Muscle of back (tissue), 11 donors: ENCODE results near the gene PRSS36. TPM values are rescaled to one million over a fixed set of nuclear protein-coding genes. Genes with fewer than 3 reads are reported as not detected.
A peak's percentile ranks its signal among the peaks of the same experiment; 100 is the strongest.
"Not testable (repeated sequence)": the region's sequence is repeated elsewhere in the genome, so short reads cannot be mapped to it uniquely, and the experiment has no call there.

Source experiments
- DNase-seq, 3 donors: peaks; one replicate each; pipeline versions ENCODE4 v3.0.0 to v3.0.0-alpha.2; 2013
- polyA plus RNA-seq, 10 donors: library from polyadenylated mRNA; unstranded; fragments of 120-200 nt; gene quantifications; one replicate each; pipeline ENCODE4 v1.2.1, GENCODE V29; 2013; ENCODE audit not compliant: insufficient read length in 10 of 10

Gene PRSS36
- polyA plus RNA-seq, 10 donors = 1.1 to 2.8 (median 1.8) TPM

DNA sequence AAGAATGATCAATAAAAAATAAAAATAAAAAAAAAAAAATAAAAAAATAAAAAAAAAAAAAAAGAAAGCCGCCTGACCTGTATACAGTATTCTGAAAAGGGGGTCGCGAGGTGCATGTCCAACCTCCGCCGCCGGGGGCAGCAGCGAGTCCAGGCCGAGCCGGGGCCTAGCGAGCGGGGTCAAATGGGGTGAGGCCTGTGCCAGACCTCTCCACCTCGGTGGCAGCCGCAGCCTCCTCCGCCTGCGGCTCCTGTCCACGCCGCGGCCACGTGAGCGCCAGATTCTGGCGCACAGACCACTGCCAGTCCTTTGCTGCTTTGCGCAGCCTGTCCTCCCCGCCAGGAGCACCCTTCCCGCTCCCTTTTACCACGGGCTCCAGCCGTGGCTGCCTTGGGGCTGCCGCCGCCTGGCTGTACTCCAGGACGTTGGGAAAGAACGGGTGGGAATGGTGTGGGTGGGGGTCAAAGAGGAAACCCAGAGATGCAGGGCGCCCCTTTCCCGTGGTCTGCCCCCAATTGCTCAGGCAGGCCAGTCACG is 44.1 kb downstream of the PRSS36 start:
- peak; percentile 45 to 78 (median 70) for DNase-seq

DNA sequence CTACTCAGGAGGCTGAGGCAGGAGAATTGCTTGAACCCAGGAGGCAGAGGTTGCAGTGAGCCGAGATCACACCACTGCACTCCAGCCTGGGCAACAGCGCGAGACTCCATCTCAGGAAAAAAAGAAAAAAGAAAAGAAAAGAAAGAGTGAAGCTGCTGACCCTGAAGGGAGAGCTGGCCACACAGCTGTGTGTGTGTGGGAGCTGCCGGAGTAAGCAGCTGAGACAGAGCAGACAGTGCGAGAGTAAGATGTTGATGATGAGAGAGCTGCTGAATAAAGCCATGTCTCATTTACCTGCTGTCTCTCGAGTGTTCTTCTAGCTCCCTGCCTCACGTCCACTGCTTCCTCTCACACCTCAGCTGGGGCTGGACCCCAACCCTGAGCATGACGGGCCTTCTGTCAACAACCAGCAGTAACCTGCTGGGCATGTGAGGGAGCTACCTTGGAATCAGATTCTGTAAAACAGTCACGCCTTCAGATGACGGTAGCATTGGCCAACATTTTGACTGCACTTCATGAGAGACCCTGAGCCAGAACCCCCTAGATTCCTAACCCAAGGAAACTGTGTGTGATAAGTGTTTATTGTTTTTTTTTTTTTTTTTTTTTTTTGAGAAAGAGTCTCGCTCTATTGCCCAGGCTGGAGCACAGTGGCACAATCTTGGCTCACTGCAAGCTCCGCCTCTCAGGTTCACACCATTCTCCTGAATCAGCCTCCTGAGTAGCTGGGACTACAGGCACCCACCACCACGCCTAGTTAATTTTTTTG is 48.8 kb downstream of the PRSS36 start:
- DNase-seq = not testable (repeated sequence)

DNA sequence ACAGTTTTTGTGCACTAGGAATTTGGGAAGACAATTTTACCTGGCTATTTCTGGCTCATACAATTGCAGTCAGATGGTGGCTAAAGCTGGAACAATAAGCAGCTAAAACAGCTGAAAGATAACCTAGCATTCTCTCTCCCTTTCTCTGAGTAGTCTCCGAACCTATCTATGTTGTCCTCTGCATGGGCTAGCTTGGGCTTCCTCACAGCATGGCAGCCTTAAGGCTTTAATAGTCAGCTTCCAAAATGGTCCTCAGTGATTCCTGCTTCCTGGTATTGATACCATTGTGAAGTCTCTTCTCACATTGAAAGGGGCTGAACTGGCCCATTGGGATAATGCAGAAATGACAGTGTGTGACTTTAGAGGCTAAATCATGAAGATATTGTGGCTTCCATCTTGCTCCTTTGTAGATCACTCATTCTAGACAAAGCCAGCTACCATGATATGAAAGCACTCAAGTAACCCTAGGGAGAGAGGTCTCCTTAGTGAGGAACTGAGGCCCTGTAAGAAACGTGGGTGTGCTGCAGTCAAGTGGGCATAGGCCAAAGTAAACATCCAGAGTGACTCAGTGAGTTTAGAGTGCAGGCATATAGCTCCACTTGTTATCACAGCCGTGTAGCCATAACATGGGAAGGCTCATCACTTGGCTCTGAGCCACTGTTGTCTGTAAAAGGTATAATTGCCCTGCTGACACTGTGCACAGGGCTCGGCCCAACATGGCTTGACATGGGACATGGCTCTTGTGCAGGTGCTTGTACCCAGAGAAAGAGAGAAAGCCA is 49.8 kb downstream of the PRSS36 start:
- DNase-seq = no peak

DNA sequence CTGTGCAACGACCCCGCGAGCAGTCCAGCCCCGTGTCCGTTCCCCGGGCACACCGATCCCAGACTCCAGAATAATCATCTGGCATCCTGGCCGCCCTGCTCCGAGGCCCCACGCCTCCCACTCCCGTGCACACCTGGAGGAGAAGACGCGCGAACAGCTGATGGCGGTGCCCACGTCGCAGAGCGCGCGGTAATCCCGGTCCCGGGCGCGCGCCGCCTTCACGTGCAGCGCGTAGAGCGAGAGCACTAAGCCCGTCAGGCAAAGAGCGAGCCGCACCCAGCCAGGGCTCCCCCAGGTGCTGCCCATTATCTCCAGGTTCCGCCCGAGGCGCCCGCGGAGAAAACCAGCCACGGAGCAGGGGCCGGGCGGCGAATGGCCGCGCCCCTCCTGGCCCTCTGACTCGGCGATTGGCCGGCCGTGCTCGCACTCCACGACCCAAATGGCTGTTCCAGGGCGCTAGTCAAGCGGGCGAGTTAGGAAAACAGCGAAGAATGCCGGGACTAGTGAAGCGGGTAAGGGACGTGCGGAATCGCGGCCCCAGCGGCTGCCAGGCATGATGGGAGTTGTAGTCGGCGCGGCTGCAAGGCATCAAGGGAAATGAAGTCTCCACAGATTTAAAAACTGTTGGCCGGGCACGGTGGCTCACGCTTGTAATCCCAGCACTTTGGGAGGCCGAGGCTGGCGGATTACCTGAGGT is 55.3 kb downstream of the PRSS36 start, which contains the start of gene VKORC1:
Gene VKORC1 (minus strand): TSS at position 374 of the 697 bp plus-strand sequence. CDS start 68 bp downstream, at position 306.
- peak; percentile 93 to 97 (median 96) for DNase-seq

DNA sequence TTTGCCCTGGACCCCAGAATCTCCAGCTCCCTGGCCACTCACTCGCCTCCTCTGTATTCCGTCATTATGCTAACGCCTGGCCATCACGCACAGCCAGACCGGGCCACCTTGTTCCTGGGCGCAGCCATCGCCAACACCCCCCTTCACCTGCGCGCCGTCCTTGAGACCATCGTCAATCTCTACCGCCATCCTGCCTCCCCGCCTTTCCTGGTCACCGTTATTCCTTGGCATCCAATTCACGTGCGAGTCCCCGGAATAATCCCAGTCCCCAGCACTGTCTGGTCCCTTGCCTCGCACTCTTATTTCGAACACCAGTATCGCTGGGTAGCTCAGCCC is 55.8 kb downstream of the PRSS36 start:
- no peak for DNase-seq

DNA sequence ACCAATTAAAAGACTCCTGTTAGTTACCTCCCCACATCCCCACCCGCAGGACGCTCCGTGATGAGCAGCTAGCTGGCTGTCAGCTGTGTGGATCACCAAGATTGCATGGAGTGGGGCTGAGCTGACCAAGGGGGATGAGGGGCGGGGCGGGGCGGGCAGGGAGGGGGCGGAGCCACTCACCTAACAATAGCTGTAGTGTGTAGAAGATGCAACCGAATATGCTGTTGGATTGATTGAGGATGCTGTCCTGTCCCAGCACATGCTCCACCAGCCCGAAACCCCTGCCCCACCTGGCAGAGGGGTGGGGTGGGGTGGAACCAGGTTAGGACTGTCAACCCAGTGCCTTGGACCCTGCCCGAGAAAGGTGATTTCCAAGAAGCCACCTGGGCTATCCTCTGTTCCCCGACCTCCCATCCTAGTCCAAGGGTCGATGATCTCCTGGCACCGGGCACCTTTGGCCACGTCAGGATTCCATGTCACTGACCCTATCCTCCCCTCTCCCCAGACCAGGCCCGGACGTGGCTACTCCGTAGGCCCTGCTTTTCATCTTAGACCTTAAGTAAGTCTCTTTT is 56.6 kb downstream of the PRSS36 start:
- peak in 1 of 3 donors; percentile 44 for DNase-seq

DNA sequence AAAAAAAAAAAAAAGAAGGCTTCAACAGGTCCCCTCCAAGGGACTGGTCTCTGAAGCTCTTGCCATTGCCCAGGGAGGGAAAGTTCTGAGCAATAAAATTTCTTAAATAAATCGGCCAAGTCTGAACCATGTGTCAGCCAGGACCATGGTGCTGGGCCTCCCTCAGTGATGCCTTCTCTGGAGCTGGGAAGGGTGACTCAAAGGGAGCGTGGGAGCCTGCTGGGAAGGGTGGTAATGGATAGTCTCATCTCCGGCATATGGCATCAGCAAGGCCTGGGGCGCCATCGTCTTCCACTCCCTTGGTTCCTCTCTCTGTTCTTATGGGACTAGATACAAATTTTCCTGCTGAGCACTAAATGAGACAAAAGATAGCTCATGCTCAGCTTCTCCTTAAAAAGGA is 57.5 kb downstream of the PRSS36 start:
- DNase-seq = no peak

DNA sequence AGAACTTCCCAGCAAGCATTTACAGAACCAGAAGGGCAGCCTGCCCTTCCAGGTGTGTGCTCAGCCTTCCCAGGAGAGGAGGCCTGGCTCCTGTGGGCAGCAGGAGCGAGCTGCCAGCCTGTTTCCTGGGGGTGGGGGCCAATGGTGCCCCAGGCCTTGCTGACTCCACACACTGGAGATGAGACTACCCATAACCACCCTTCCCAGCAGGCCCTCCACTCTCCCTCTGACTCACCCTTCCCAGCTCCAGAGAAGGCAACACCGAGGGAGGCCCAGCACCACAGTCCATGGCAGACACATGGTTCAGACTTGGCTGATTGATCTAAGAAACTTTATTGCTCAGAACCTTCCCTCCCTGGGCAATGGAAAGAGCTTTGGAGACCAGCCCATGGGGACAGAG is 59.3 kb downstream of the PRSS36 start:
- DNase-seq = no peak

DNA sequence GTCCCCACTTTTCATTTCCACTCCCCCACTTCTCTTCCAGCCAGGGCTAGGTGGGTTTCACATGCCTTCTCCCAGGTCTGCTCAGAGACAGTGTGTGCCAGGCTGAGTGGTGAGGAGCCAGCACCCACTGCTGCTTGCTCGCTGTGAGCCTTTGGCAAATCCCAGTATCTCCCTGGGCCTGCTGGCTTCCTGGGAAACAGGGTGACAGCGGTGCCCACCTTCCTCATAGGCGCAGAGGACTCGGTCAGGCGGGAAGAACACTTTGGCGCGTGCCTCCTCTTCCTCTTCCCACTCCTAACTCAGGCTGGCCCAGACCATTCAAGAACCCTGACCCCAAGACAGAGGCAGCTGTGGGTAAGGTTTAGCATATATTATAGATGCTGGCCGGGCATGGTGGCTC is 60.7 kb downstream of the PRSS36 start:
- no peak for DNase-seq

Other genes starting within 250 kb of the PRSS36 start
- 10 to 100 TPM in 1 of 10 donors, 1 to 10 TPM in 9; 5.6 to 12.1 (median 8.1) TPM for gene FBXL19, start 226.5 kb downstream of the PRSS36 start, polyA plus RNA-seq
- gene ORAI3, start 201.0 kb downstream of the PRSS36 start, polyA plus RNA-seq = 10 to 100 TPM in 7 of 10 donors, 1 to 10 TPM in 3; 7.5 to 12.6 (median 10.3) TPM
- 10 to 100 TPM in 9 of 10 donors, 1 to 10 TPM in 1; 9.5 to 15.9 (median 11.3) TPM for gene SETD1A, start 192.3 kb downstream of the PRSS36 start, polyA plus RNA-seq
- gene HSD3B7, start 164.9 kb downstream of the PRSS36 start, polyA plus RNA-seq = 10 to 100 TPM in 3 of 10 donors, 1 to 10 TPM in 7; 7.1 to 13.8 (median 9.8) TPM
- gene STX1B, start 139.4 kb downstream of the PRSS36 start, polyA plus RNA-seq = 1 to 10 TPM in 8 of 10 donors, under 1 TPM in 2; 0.68 to 3.9 (median 1.5) TPM
- gene STX4, start 116.5 kb downstream of the PRSS36 start, polyA plus RNA-seq = 10 to 100 TPM; 34.0 to 44.6 (median 38.1) TPM
- gene ZNF668, start 75.8 kb downstream of the PRSS36 start, polyA plus RNA-seq = 10 to 100 TPM in 2 of 10 donors, 1 to 10 TPM in 8; 5.8 to 11.0 (median 9.0) TPM
- 10 to 100 TPM in 1 of 10 donors, 1 to 10 TPM in 9; 6.8 to 10.1 (median 8.4) TPM for gene ZNF646, start 75.6 kb downstream of the PRSS36 start, polyA plus RNA-seq
- gene PRSS53, start 61.1 kb downstream of the PRSS36 start, polyA plus RNA-seq = 1 to 10 TPM; 1.7 to 4.6 (median 3.3) TPM
- 10 to 100 TPM; 51.1 to 68.1 (median 58.2) TPM for gene VKORC1, start 55.3 kb downstream of the PRSS36 start, polyA plus RNA-seq
- 10 to 100 TPM; 19.7 to 29.9 (median 25.3) TPM for gene BCKDK, start 41.7 kb downstream of the PRSS36 start, polyA plus RNA-seq
- gene KAT8, start 32.4 kb downstream of the PRSS36 start, polyA plus RNA-seq = 10 to 100 TPM; 38.8 to 57.3 (median 45.3) TPM
- gene PRSS8, start 14.3 kb downstream of the PRSS36 start, polyA plus RNA-seq = 1 to 10 TPM in 2 of 10 donors, under 1 TPM in 6, not detected in 2; 0.11 to 4.2 (median 0.25) TPM
- 100 to 1,000 TPM; 310 to 492 (median 406) TPM for gene FUS, start 30.1 kb upstream of the PRSS36 start, polyA plus RNA-seq
- gene PYCARD, start 52.7 kb upstream of the PRSS36 start, polyA plus RNA-seq = 10 to 100 TPM in 1 of 10 donors, 1 to 10 TPM in 9; 3.3 to 14.0 (median 7.3) TPM
- 10 to 100 TPM; 36.2 to 79.4 (median 64.6) TPM for gene TRIM72, start 64.1 kb upstream of the PRSS36 start, polyA plus RNA-seq
- gene PYDC1, start 67.1 kb upstream of the PRSS36 start, polyA plus RNA-seq = 1 to 10 TPM in 5 of 10 donors, under 1 TPM in 5; 0.48 to 3.0 (median 0.98) TPM
- 1 to 10 TPM; 3.0 to 4.9 (median 3.9) TPM for gene ITGAM, start 109.9 kb upstream of the PRSS36 start, polyA plus RNA-seq
- 1 to 10 TPM in 4 of 10 donors, under 1 TPM in 6; 0.23 to 1.8 (median 0.89) TPM for gene ITGAX, start 205.1 kb upstream of the PRSS36 start, polyA plus RNA-seq
- gene ITGAD, start 243.3 kb upstream of the PRSS36 start, polyA plus RNA-seq = 1 to 10 TPM in 4 of 10 donors, under 1 TPM in 5, not detected in 1; 0.26 to 1.7 (median 0.48) TPM